GM21526 (cell line): ENCODE data around the gene HP1BP3.

Source experiments
- ATAC-seq: cut with Tn5 transposase; IDR thresholded peaks from one replicate; pipeline ENCODE4 v1.9.1; 2021; ENCODE audit warnings: moderate library complexity; ENCODE audit not compliant: unreplicated experiment, low FRiP score

The HP1BP3 gene

GRCh38 chr1:20715406-20715805 is 71.7 kb downstream of the HP1BP3 start:
- ATAC-seq = no peak

GRCh38 chr1:20713440-20713839 is 73.7 kb downstream of the HP1BP3 start:
- no peak for ATAC-seq

- ATAC-seq = no peak
Measured at GRCh38 chr1:20712215-20712577, 74.9 kb downstream of the HP1BP3 start.

GRCh38 chr1:20711285-20712214 is 75.6 kb downstream of the HP1BP3 start:
- no peak for ATAC-seq

GRCh38 chr1:20710469-20711284 is 76.4 kb downstream of the HP1BP3 start:
- no peak for ATAC-seq

GRCh38 chr1:20709868-20710267 is 77.2 kb downstream of the HP1BP3 start:
- ATAC-seq = no peak

- ATAC-seq = no peak
Measured at GRCh38 chr1:20708891-20709290, 78.2 kb downstream of the HP1BP3 start.

GRCh38 chr1:20708057-20708456 is 79.0 kb downstream of the HP1BP3 start:
- no peak for ATAC-seq

- no peak for ATAC-seq
Measured at GRCh38 chr1:20706841-20707240, 80.3 kb downstream of the HP1BP3 start.

- no peak for ATAC-seq
Measured at GRCh38 chr1:20705203-20705755, 81.8 kb downstream of the HP1BP3 start.

- no peak for ATAC-seq
Measured at GRCh38 chr1:20704390-20705202, 82.5 kb downstream of the HP1BP3 start.

GRCh38 chr1:20703124-20703756 is 83.9 kb downstream of the HP1BP3 start:
- no peak for ATAC-seq

GRCh38 chr1:20702416-20702815 is 84.7 kb downstream of the HP1BP3 start:
- no peak for ATAC-seq

- ATAC-seq = no peak
Measured at GRCh38 chr1:20701847-20702246, 85.3 kb downstream of the HP1BP3 start.

- ATAC-seq = no peak
Measured at GRCh38 chr1:20701446-20701845, 85.7 kb downstream of the HP1BP3 start.

GRCh38 chr1:20700636-20701215 is 86.4 kb downstream of the HP1BP3 start:
- no peak for ATAC-seq

- ATAC-seq = no peak
Measured at GRCh38 chr1:20699558-20699957, 87.5 kb downstream of the HP1BP3 start.

GRCh38 chr1:20698195-20698910 is 88.8 kb downstream of the HP1BP3 start:
- ATAC-seq = no peak

- no peak for ATAC-seq
Measured at GRCh38 chr1:20697563-20697962, 89.5 kb downstream of the HP1BP3 start.
